Tibial nerve (tissue), 4 donors: ENCODE measurements around the gene CUL3.

Source experiments
- EP300 ChIP-seq, 2 donors: sonication (generic); formaldehyde crosslinking; IDR thresholded peaks; one replicate each; pipeline ENCODE4 v1.6.1; 2017; ENCODE audit warnings: antibody characterized with exemption in 2 of 2, mild to moderate bottlenecking in 1 of 2
- POLR2A ChIP-seq, 2 donors: fragments of 450-650 bp; IDR thresholded peaks; one replicate each; pipeline ENCODE4 v1.6.1; 2017; ENCODE audit warnings: antibody characterized with exemption in 2 of 2, mild to moderate bottlenecking in 2 of 2, moderate library complexity in 2 of 2
- TF ChIP-seq, protein P1 (sequence below), 5 experiments: fragments of 200-600 bp in 3 of 5; fragments of 450-650 bp in 2 of 5; sonication (generic) in 3 of 5; IDR thresholded peaks; one replicate each; pipeline ENCODE4 v1.5.1; 2016 to 2019; ENCODE audit warnings: antibody characterized with exemption in 5 of 5, mild to moderate bottlenecking in 3 of 5, moderate library complexity in 2 of 5

DNA sequence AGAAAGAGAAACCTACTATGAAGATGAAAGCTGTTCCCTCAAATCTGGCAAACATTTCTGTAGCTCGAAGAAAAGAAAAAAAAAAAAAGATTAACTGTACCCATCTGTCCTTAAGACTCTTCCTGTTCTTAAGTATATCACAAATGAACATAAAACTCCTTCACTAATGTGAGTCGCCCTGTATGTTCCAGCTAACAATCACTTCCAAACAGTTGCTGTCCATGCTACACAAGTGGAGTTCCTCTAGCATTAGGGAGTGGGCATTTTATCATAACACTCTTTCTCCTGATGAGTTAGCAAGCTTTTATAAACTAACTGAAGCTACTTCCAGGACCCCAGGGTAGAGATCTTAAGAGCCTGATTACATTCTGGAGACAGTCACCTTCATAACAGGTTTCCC, 5.8 kb downstream of the CUL3 start:
- TF ChIP-seq, protein P1, sequence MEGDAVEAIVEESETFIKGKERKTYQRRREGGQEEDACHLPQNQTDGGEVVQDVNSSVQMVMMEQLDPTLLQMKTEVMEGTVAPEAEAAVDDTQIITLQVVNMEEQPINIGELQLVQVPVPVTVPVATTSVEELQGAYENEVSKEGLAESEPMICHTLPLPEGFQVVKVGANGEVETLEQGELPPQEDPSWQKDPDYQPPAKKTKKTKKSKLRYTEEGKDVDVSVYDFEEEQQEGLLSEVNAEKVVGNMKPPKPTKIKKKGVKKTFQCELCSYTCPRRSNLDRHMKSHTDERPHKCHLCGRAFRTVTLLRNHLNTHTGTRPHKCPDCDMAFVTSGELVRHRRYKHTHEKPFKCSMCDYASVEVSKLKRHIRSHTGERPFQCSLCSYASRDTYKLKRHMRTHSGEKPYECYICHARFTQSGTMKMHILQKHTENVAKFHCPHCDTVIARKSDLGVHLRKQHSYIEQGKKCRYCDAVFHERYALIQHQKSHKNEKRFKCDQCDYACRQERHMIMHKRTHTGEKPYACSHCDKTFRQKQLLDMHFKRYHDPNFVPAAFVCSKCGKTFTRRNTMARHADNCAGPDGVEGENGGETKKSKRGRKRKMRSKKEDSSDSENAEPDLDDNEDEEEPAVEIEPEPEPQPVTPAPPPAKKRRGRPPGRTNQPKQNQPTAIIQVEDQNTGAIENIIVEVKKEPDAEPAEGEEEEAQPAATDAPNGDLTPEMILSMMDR (IDR thresholded peaks at IDR 0.05): no peak
- TF ChIP-seq POLR2A (IDR thresholded peaks at IDR 0.05) (no peak), EP300 (IDR thresholded peaks at IDR 0.05) (no peak)
